ENCODE results near the gene ARG2.

- TF ChIP-seq CTCF (IDR thresholded peaks at IDR 0.05) = no peak
- no peak for TF ChIP-seq POLR2A (IDR thresholded peaks at IDR 0.05)
Measured at GRCh38 chr14:67609642-67610310, 9.9 kb upstream of the ARG2 start.
